Dermis blood vessel endothelial cell (primary cell): ENCODE results near the gene TMEM37. TPM values are rescaled to one million over a fixed set of nuclear protein-coding genes. Genes with fewer than 3 reads are reported as not detected.

ENCODE experiments used
- DNase-seq: peaks from one replicate; pipeline ENCODE4 v3.0.0; 2010
- total RNA-seq: library from RNA; depleted of rRNA; stranded (reverse); fragments of >200 nt; gene quantifications from 2 replicates; pipeline ENCODE4 v1.2.3, GENCODE V29; 2014

The TMEM37 gene
- total RNA-seq, 1 donor from 2014 or later: 0.51 TPM

DNA sequence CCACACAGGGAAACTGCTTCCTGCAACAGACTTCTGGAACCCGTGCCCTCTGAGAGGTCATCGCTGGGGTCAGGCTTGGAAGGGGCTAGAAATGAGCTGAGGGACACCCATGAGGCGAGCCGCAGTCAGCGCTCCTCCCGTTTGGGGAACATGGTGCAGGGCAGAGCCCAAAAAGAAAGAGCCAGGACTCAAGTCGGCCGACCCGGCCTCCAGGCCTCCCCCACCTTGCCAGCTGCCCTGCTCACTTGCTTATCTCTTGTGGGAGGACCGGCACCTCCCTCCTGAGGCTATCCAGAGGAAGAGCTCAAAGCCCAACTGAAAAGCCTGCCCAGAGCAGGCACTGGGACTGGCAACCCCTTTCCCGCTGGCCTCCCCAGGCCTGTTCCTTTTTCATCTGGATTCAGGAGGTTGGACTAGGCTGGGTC, 49.1 kb downstream of the TMEM37 start:
- DNase-seq: no peak

DNA sequence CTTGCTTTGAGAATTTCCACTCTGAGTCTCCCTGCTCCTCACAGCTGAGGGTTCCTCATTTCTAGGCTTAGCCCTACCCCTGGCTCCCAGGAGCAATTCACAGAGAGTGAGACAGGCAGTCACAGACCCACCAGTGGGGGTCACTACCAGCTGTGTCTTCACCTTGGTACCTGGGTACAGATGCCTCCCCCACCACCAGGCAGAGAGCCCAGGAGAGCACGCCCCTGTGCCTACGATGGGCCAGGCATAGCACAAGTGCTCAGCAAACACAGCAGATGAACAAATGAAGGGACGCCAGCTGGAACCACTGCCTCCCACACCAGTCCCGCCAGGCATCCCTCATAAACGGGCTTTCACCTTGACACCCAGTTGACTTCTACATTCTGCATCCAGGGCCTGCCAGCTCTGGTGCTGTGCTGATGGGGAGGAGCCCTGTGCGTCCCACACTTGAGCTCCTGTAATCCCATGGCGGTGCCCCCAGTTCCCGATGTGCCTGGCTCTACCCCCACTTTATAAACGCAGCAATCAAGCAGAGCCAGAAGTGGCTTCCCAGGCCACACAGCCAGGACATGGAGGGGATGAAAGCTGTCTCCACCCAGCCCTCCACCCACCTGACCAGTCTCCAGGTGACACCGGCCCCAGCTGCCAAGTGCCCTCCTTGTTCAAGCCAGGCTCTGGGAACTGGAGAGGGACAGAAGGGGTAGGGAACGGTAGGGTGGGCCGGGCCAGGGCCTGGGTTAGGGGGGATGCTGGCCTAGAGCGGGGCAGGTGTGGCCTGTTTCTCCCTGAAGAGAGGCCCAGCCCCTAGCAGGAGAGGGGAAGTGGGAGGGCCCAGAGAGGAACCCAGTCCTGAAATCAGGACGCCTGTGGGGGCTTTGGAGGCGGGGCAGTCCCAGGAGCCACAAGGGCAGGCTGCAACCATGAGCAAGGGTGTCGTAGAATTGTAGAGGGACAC, 50.1 kb downstream of the TMEM37 start:
- no peak for DNase-seq

DNA sequence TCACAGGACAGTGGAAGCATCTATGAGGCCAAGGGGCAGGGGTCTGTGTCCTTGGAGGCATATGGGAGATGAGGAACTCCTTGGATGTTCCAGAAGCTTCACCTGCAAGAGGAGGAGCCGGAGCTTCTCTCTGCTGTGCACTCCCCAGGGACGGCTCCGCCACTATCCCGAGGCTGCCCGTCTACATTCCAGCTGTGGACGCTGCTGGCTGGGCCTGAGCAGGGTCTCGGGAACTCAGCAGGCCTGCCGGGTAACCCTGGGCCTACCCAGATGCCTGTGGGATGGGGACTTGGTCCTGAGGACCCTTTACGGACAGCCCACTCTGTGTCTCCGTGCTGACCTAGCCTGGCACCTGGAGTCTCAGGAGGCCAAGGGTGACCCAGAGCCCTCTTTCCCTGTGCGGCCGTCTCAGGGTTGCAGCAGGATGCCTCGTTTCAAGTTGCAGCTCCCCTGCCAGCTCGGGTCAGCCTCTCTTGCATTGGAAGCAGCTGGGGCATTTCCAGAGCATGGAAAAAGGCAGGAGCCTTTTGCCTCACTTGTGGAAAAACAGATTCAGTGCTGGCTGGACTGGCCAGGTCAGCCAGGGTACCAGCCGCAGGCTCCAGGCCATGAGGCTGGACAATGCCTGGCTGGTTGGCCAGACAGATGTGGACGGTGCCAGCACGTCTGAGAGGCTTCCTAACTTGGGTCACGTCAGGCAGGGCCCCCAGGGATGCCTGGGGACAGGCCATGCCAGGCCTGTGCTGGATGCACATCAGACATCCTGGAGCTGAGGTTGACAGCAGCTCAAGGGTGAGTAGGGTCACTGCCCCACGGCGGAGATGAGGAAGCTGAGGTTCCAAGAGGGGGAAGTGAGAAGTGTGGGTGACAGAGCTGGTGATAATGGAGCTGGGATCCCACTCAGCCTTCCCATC, 51.1 kb downstream of the TMEM37 start:
- DNase-seq: no peak

DNA sequence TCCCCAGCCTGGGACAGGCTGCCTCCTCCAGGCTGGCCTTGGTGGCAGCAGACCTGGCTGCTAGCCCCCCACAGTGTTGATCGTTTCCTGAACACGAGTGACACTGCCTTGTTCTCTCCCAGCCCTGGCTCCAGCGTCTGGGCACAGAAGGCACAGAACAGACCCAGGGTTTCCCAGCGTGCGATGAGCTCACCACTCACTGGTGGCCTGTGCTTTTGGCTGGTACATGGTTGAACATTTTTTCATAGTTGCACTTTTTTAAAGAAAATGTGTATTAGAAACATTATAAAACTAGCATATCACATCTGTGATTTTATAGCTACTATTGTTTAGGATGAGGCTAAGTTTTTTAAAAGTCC, 51.7 kb downstream of the TMEM37 start:
- no peak for DNase-seq

GRCh38 chr2:119483896-119484718, 52.5 kb downstream of the TMEM37 start:
- DNase-seq: no peak

DNA sequence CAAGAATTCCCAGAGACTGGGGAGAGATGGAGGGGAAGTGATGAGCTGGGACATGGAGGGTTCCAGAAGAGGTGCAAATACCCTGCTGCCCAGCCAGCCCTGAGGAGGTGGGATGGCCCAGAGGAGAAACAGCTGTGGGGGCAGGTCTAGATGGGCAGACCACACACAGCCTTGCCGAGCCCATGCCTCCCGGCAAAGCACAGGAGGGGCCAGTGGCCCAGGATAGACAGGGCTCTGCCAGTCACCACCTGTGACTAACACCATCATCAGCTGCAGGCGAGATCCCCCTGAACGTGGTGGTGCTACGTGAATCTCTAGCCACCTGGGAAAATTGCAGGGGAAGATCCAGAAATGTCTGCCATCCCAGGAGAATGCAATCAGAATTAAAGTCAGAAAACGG, 53.2 kb downstream of the TMEM37 start:
- DNase-seq: no peak

- no peak for DNase-seq
Measured at GRCh38 chr2:119485336-119486110, 53.9 kb downstream of the TMEM37 start.

DNA sequence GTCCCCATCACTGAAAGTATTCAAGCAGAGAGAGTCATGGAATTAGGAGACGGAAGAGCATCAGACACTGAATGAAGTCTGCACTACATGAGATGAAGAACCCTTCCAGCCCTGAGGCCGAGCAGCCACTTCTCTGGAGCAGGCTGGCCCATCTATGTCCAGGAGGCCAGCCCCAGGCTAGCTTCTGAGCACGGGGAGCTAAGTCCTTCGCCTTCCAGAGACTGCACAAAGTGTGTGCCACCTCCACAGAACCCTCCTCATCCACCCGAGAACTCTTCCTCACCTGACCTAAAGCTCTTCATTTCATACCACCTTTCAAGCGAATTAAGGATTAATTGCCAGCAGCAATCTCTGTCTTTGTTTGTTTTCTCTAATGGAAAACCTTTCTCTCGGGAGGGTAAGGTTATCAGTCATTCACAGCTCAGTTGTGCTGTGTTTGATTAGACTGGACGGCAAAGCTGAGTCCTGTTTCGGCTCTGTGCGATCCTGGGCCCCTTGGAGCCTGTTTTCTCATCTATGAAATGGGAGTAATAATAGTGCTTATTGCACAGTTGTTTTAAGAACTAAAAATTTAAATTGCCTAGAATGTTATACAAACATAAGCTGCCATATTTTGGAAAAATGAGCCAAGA, 54.7 kb downstream of the TMEM37 start:
- DNase-seq: no peak

GRCh38 chr2:119486886-119487285, 55.2 kb downstream of the TMEM37 start:
- DNase-seq: peak; percentile 18

- DNase-seq: no peak
Measured at GRCh38 chr2:119487434-119488244, 56.0 kb downstream of the TMEM37 start.

Other genes starting within 250 kb of the TMEM37 start
- gene STEAP3, start 208.0 kb upstream of the TMEM37 start, total RNA-seq: 3.9 and 7.9 TPM in 2 replicates
- 12.6 and 14.6 TPM in 2 replicates for gene C2orf76, start 65.0 kb upstream of the TMEM37 start, total RNA-seq
- 82.2 and 121 TPM in 2 replicates for gene DBI, start 64.9 kb upstream of the TMEM37 start, total RNA-seq
- not detected in 2 replicates for gene SCTR, start 92.6 kb downstream of the TMEM37 start, total RNA-seq
- gene CFAP221, start 112.6 kb downstream of the TMEM37 start, total RNA-seq: 0.17 TPM in 1 of 2 replicates, not detected in the other
- 6.5 and 8.6 TPM in 2 replicates for gene TMEM177, start 247.3 kb downstream of the TMEM37 start, total RNA-seq